Hepatocyte (in vitro differentiated cells): ENCODE data around the gene SNED1. TPM values are rescaled to one million over a fixed set of nuclear protein-coding genes. Genes with fewer than 3 reads are reported as not detected.

ENCODE experiments used
- DNase-seq: peaks from one replicate; pipeline ENCODE4 v3.0.0-alpha.2; 2016; ENCODE audit warnings: low spot score
- H2AFZ ChIP-seq: fragments of 200-600 bp; sonication (generic); 2 replicates; pipeline ENCODE4 v1.6.0; 2016; ENCODE audit warnings: antibody characterized with exemption, mild to moderate bottlenecking
- H3K27ac ChIP-seq: fragments of 200-600 bp; sonication (generic); 2 replicates; pipeline ENCODE4 v1.5.1; 2016; ENCODE audit warnings: mild to moderate bottlenecking
- H3K27me3 ChIP-seq: fragments of 200-600 bp; sonication (generic); 2 replicates; pipeline ENCODE4 v1.6.1; 2016
- H3K36me3 ChIP-seq: fragments of 200-600 bp; sonication (generic); replicated peaks from 2 replicates; pipeline ENCODE4 v1.5.1; 2016; ENCODE audit warnings: low read depth; ENCODE audit not compliant: insufficient read depth
- H3K4me1 ChIP-seq: fragments of 200-600 bp; sonication (generic); 2 replicates; pipeline ENCODE4 v1.5.1; 2016; ENCODE audit warnings: mild to moderate bottlenecking, moderate library complexity; ENCODE audit not compliant: insufficient read depth
- H3K4me2 ChIP-seq: fragments of 200-600 bp; sonication (generic); 2 replicates; pipeline ENCODE4 v1.6.0; 2016
- H3K4me3 ChIP-seq: fragments of 200-600 bp; sonication (generic); 2 replicates; pipeline ENCODE4 v1.5.1; 2016; ENCODE audit warnings: mild to moderate bottlenecking
- H3K79me2 ChIP-seq: fragments of 200-600 bp; sonication (generic); 2 replicates; pipeline ENCODE4 v1.6.0; 2017; ENCODE audit warnings: mild to moderate bottlenecking
- H3K9me2 ChIP-seq: fragments of 200-600 bp; sonication (generic); replicated peaks from 2 replicates; pipeline ENCODE4 v1.6.0; 2017; ENCODE audit warnings: mild to moderate bottlenecking; ENCODE audit not compliant: insufficient read depth
- H3K9me3 ChIP-seq: fragments of 200-600 bp; sonication (generic); 2 replicates; pipeline ENCODE4 v1.5.1; 2016; ENCODE audit warnings: low read depth, mild to moderate bottlenecking
- H4K20me1 ChIP-seq: fragments of 200-600 bp; sonication (generic); 2 replicates; pipeline ENCODE4 v1.6.0; 2016; ENCODE audit warnings: mild to moderate bottlenecking; ENCODE audit not compliant: insufficient read depth, poor library complexity, severe bottlenecking
- CTCF ChIP-seq: fragments of 200-600 bp; sonication (generic); IDR thresholded peaks from 2 replicates; pipeline ENCODE4 v1.5.1; 2016; ENCODE audit warnings: antibody characterized with exemption, mild to moderate bottlenecking; ENCODE audit not compliant: poor library complexity
- EZH2 ChIP-seq: fragments of 200-600 bp; sonication (generic); IDR thresholded peaks from 2 replicates; pipeline ENCODE4 v1.6.1; 2016; ENCODE audit warnings: antibody characterized with exemption, mild to moderate bottlenecking, borderline replicate concordance
- EZH2phosphoT487 ChIP-seq: fragments of 200-600 bp; sonication (generic); IDR thresholded peaks from one replicate; pipeline ENCODE4 v1.6.1; 2018; ENCODE audit warnings: antibody characterized with exemption, mild to moderate bottlenecking, low read depth, moderate library complexity; ENCODE audit not compliant: unreplicated experiment, severe bottlenecking
- WGBS: methylation state at CpG from one replicate; pipeline ENCODE4 v1.1.6; 2016; ENCODE audit warnings: low lambda C conversion rate; ENCODE audit errors: missing lambda C conversion rate; 5-methylcytosine and 5-hydroxymethylcytosine counted together
- polyA plus RNA-seq: library from polyadenylated mRNA; unstranded; fragments of >200 nt; fragmentation: Nextera tagmentation; extraction: Ambion mirVana; gene quantifications from 2 replicates; pipeline ENCODE4 v1.2.1, GENCODE V29; 2016
- total RNA-seq: library from RNA; depleted of rRNA; stranded (reverse); fragments of >200 nt; gene quantifications from 2 replicates; pipeline ENCODE4 v1.2.3, GENCODE V29; 2014

Gene SNED1
- total and polyA plus RNA-seq, 2 experiments from 2014 or later: 4.6 to 6.5 TPM

- H3K9me3 ChIP-seq: no peaks in the 10 kb centered on the region
- no peaks in the 10 kb centered on the region for H4K20me1 ChIP-seq
- no peak for DNase-seq
- no peak overlapping the region for H3K4me3 ChIP-seq
- no peaks in the 10 kb centered on the region for H3K79me2 ChIP-seq
- H3K36me3 ChIP-seq: no peaks in the 10 kb centered on the region
- TF ChIP-seq EZH2 (no peak), CTCF (no peak), EZH2phosphoT487 (no peak)
- no peak overlapping the region for H3K4me2 ChIP-seq
- H2AFZ ChIP-seq: no peak overlapping the region
- no peaks in the 10 kb centered on the region for H3K9me2 ChIP-seq
- 98% methylated on average over 7 of the region's 8 CpGs for WGBS
- no peak overlapping the region for H3K27ac ChIP-seq
- no peaks in the 10 kb centered on the region for H3K27me3 ChIP-seq
- no peaks in the 10 kb centered on the region for H3K4me1 ChIP-seq
Measured at GRCh38 chr2:241115361-241115760, 116.9 kb downstream of the SNED1 start.

DNA sequence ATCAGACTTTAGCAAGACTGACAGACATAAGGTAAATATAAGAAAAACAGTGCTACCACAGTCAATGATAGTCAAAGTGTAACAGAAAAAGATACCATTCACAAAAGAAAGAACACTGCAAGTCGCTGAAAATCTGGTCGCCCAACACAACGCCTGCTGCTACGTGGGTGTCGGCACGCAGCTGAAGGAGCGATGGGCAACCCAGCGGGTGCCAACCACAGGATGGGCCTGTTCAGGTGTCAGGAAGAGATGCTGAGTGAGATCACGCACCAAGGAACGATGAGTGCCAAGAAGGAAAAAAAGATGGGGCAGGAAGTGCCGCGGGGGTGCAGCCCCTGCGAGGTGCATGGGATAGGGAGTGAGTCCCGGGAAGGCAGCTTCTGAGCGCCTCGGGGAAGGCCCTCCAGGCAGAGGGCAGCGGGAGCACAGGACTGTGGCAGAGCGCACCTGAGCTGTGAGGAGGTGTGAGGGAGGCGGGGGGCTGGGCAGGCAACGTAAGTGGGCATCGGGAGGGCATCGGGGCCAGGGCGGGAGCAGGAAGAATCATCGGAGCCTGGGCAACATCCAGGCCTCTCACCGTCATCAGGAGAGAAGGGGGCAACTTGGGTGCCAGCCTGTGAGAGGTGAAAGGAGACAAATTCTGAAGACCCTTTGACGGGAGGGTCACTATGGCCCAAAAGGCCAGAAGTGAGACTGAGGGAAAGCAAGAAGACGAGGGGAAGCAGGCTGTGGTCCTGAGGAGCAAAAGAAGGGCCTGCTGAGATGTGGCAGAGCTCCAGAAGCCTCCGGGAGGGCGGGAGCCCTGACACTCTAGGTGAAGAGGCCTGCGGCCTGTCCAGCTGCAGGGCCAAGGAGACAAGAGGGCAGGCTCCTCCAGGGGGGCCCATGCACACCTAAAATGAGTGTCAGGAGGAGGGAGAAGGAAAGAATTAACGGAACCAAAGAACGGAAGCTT lies 118.5 kb downstream of the SNED1 start:
- Histone ChIP-seq H3K4me1 (no peaks in the 10 kb centered on the region), H3K27ac (no peak overlapping the region), H2AFZ (no peak overlapping the region), H3K9me3 (no peaks in the 10 kb centered on the region), H3K36me3 (no peaks in the 10 kb centered on the region), H3K9me2 (no peaks in the 10 kb centered on the region), H4K20me1 (no peaks in the 10 kb centered on the region), H3K79me2 (no peaks in the 10 kb centered on the region), H3K4me2 (no peak overlapping the region), H3K27me3 (no peaks in the 10 kb centered on the region), H3K4me3 (no peak overlapping the region)
- no peak for DNase-seq
- no peak for TF ChIP-seq EZH2phosphoT487
- TF ChIP-seq EZH2: no peak
- no peak for TF ChIP-seq CTCF
- WGBS: 94% methylated on average over 27 of the region's 32 CpGs

GRCh38 chr2:241118737-241119505 lies 120.5 kb downstream of the SNED1 start:
- Histone ChIP-seq H3K9me2 (no peaks in the 10 kb centered on the region), H3K79me2 (no peaks in the 10 kb centered on the region), H3K4me1 (no peaks in the 10 kb centered on the region), H3K4me3 (no peak overlapping the region), H3K36me3 (no peaks in the 10 kb centered on the region), H3K27ac (no peak overlapping the region), H4K20me1 (no peaks in the 10 kb centered on the region), H3K9me3 (no peaks in the 10 kb centered on the region), H2AFZ (no peak overlapping the region), H3K27me3 (no peaks in the 10 kb centered on the region), H3K4me2 (no peak overlapping the region)
- WGBS: 95% methylated on average over 24 of the region's 24 CpGs
- no peak for DNase-seq
- TF ChIP-seq EZH2phosphoT487 (no peak), CTCF (no peak), EZH2 (no peak)
